Panc1 (cell line): Measurements from ENCODE around the gene FAM13C.

Experiments
- CTCF ChIP-seq: fragments of 450-650 bp; IDR thresholded peaks from 2 replicates; pipeline ENCODE4 v1.5.1; 2017; ENCODE audit warnings: mild to moderate bottlenecking
- TCF7L2 ChIP-seq: IDR thresholded peaks from 2 replicates; pipeline ENCODE4 v1.6.1; 2011; ENCODE audit warnings: mild to moderate bottlenecking, low read depth, low read length, inconsistent platforms

GRCh38 chr10:59285073-59285472 lies 77.3 kb downstream of the FAM13C start:
- TF ChIP-seq CTCF (no peak), TCF7L2 (no peak)
